Stimulated activated CD8-positive, alpha-beta memory T cell treated with anti-CD3 and anti-CD28 coated beads, Interleukin-15, amount 100 ng/mL, for 4 hours (primary cell): ENCODE results near the gene MAGEA3.
"Not testable (repeated sequence)": the region's sequence is repeated elsewhere in the genome, so short reads cannot be mapped to it uniquely, and the experiment has no call there.

Experiments
- DNase-seq, 2 donors: peaks; one replicate each; pipeline ENCODE4 v3.0.0-alpha.2; 2020; ENCODE audit warnings: low read depth in 2 of 2

MAGEA3 gene

GRCh38 chrX:152697952-152698931 is at the start of gene MAGEA3:
Gene MAGEA3, plus strand, starts transcription at chrX:152698794. Its CDS starts 2,039 bp downstream, at chrX:152700833.
- not testable (repeated sequence) for DNase-seq

- no peak for DNase-seq
Observed at GRCh38 chrX:152652060-152652459, 46.5 kb upstream of the MAGEA3 start.

- DNase-seq = no peak
Observed at GRCh38 chrX:152652467-152652866, 46.1 kb upstream of the MAGEA3 start.

GRCh38 chrX:152656087-152656486 is 42.5 kb upstream of the MAGEA3 start:
- DNase-seq = no peak

GRCh38 chrX:152656890-152657289 is 41.7 kb upstream of the MAGEA3 start:
- no peak for DNase-seq

GRCh38 chrX:152658302-152658701 is 40.3 kb upstream of the MAGEA3 start:
- DNase-seq = no peak

GRCh38 chrX:152663086-152663485 is 35.5 kb upstream of the MAGEA3 start:
- DNase-seq = no peak

GRCh38 chrX:152674135-152674534 is 24.5 kb upstream of the MAGEA3 start:
- no peak for DNase-seq

GRCh38 chrX:152674652-152675051 is 23.9 kb upstream of the MAGEA3 start:
- not testable (repeated sequence) for DNase-seq

GRCh38 chrX:152681012-152681411 is 17.6 kb upstream of the MAGEA3 start:
- DNase-seq = not testable (repeated sequence)

- DNase-seq = not testable (repeated sequence)
Observed at GRCh38 chrX:152700390-152700789, 1.8 kb downstream of the MAGEA3 start.

GRCh38 chrX:152706500-152706899 is 7.9 kb downstream of the MAGEA3 start:
- not testable (repeated sequence) for DNase-seq

GRCh38 chrX:152709173-152709572 is 10.6 kb downstream of the MAGEA3 start, which contains the start of gene CSAG2:
Gene CSAG2, minus strand, starts transcription at chrX:152709273. Its CDS starts 161 bp downstream, at chrX:152709112.
- DNase-seq = not testable (repeated sequence)

- DNase-seq = not testable (repeated sequence)
Observed at GRCh38 chrX:152713195-152713594, 14.6 kb downstream of the MAGEA3 start.

- not testable (repeated sequence) for DNase-seq
Observed at GRCh38 chrX:152713815-152714787, 15.5 kb downstream of the MAGEA3 start, which contains the start of gene MAGEA2B. Gene MAGEA2B, plus strand, starts transcription at chrX:152714628. Its CDS starts 2,479 bp downstream, at chrX:152717107.

- DNase-seq = no peak
Observed at GRCh38 chrX:152725409-152725808, 26.8 kb downstream of the MAGEA3 start.

GRCh38 chrX:152733261-152733975 is 34.8 kb downstream of the MAGEA3 start, which contains the start of the genes CSAG1 and MAGEA12:
Gene CSAG1, minus strand, starts transcription at chrX:152733721. Its CDS starts 1,261 bp downstream, at chrX:152732460.
Gene MAGEA12, plus strand, starts transcription at chrX:152733757. Its CDS starts 2,405 bp downstream, at chrX:152736162.
- no peak for DNase-seq

GRCh38 chrX:152734143-152734858 is 35.7 kb downstream of the MAGEA3 start:
- DNase-seq = not testable (repeated sequence)

GRCh38 chrX:152735101-152735500 is 36.5 kb downstream of the MAGEA3 start:
- DNase-seq = no peak

GRCh38 chrX:152735860-152736511 is 37.4 kb downstream of the MAGEA3 start:
- DNase-seq = no peak
